ENCODE results near the gene PCDHGC4. TPM values are rescaled to one million over a fixed set of nuclear protein-coding genes. Genes with fewer than 3 reads are reported as not detected.

Gene PCDHGC4
- total and polyA plus RNA-seq, 2 of the 13 experiments (the other 11 are each of a cell fraction or from before 2014, with no cell fraction given) = 0.07 TPM; not detected in 1

GRCh38 chr5:141513627-141514329, 28.9 kb downstream of the PCDHGC4 start:
- ATAC-seq (no peak), DNase-seq (ENCODE audit: low spot score) (no peak), FAIRE-seq (no peak)
- H3K9ac ChIP-seq (ENCODE audit: insufficient read depth, low read depth, low read length) = no peak overlapping the region
- in situ Hi-C loops (cut with HindIII; ENCODE audit: extremely low pct_ligation_motif_present, low pct_unique_long_range_greater_than_20kb) (no loop called here), intact Hi-C loops (cut with micrococcal nuclease; ENCODE audit: unreplicated experiment) (no loop called here)
- H3K36me3 ChIP-seq (replicated peaks in 1 of 2; ENCODE audit: control insufficient read depth in 1 of 2, insufficient read depth in 2 of 2, low read length in 2 of 2) = peaks cover 12 to 44% of the 10 kb centered on the region in 2 experiments; a peak in 4 of 5 replicates
- ChIA-PET CTCF (ENCODE audit: low intra/inter-chr PET ratio, low total read pairs) (interaction anchor here (3.2 kb wide), 1 partner anchor 11 kb away, joined by 13 read pairs; no protein-coding TSS in a partner anchor), POLR2A (no interaction called here)
- H3K9me3 ChIP-seq (ENCODE audit: low read length) = no peaks in the 10 kb centered on the region
- H3K4me2 ChIP-seq (ENCODE audit: low read depth, low read length) = no peak overlapping the region
- H3K4me1 ChIP-seq (ENCODE audit: insufficient read depth, low read length) = peaks cover 6% of the 10 kb centered on the region; the same call in 1 of the 2 replicates
- no TSS peak for BruUV-seq (replicated peaks)
- H3K27me3 ChIP-seq (ENCODE audit: control insufficient read depth in 1 of 2, insufficient read depth in 2 of 2, low read length in 2 of 2) = no peaks in the 10 kb centered on the region
- H3K79me2 ChIP-seq (ENCODE audit: insufficient read depth, low read length) = no peaks in the 10 kb centered on the region
- H3K4me3 ChIP-seq (replicated peaks in 1 of 3; ENCODE audit: insufficient read depth in 1 of 3, low read depth in 2 of 3, low read length in 3 of 3) = no peak overlapping the region
- TF ChIP-seq HNRNPH1 (optimal IDR thresholded peaks at IDR 0.05; ENCODE audit: low read depth, low read length) (no peak), AGO2 (optimal IDR thresholded peaks at IDR 0.05; ENCODE audit: low read depth, low read length) (peak; percentile 58)
- no peak overlapping the region for H2AFZ ChIP-seq (ENCODE audit: low read length)
- WGBS (ENCODE audit: low lambda C conversion rate) = 95% methylated on average over 22 of the region's 29 CpGs
- no peaks in the 10 kb centered on the region for H4K20me1 ChIP-seq (ENCODE audit: insufficient read depth, low read length)
- no peak overlapping the region for H3K27ac ChIP-seq (ENCODE audit: extremely low read length, insufficient read depth, low read length)

DNA sequence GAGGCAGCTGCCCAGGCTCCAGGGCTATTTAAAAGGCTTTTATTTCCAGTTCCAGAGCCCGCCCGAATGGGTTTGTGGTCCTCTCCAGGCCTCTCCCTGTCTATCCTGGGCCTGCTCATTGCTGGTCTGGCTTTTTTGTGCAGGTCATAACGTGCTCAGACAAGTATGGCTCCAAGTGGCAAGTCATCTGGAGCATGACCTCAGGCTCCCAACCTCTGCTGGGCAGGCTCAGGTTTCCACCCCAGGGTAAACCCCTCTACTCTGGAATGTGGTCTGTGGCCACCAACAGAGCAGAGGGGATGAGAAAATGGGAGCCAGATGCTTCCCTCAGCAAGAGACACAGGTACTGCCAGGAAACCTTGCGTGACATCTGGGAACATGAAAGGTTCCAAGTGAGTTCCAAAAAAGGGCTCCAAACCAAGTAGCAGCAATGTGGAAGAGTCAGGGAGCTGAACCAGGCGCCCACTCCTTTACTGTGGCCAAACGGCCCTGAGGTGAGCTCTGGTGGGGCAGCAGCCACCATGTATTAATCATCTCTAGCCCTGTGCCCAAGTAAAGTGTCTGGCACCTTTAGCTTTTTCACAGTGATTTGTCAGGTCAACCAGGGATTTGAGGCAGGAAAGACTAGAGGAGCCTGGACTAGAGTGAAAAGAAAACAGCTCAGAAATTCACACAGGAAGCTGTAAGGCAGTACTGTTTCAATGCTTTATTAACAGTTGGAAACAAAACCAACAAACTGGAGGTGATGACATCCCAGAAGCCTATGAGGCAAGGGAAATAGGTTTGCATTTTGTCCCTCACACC, 29.7 kb downstream of the PCDHGC4 start:
- no peak for FAIRE-seq

More for the DNA sequence above, 29.7 kb downstream of the PCDHGC4 start:
- H3K4me3 ChIP-seq (replicated peaks in 1 of 3; ENCODE audit: insufficient read depth in 1 of 3, low read depth in 2 of 3, low read length in 3 of 3) = no peak overlapping the region
- no peaks in the 10 kb centered on the region for H3K27me3 ChIP-seq (ENCODE audit: control insufficient read depth in 1 of 2, insufficient read depth in 2 of 2, low read length in 2 of 2)
- no peaks in the 10 kb centered on the region for H4K20me1 ChIP-seq (ENCODE audit: insufficient read depth, low read length)
- intact Hi-C loops (cut with micrococcal nuclease; ENCODE audit: unreplicated experiment) = no loop called here
- 91% methylated on average over 6 of the region's 6 CpGs for WGBS (ENCODE audit: low lambda C conversion rate)
- ChIA-PET CTCF (ENCODE audit: low intra/inter-chr PET ratio, low total read pairs) (no interaction called here), POLR2A (no interaction called here)
- H3K27ac ChIP-seq (ENCODE audit: extremely low read length, insufficient read depth, low read length) = no peak overlapping the region
- no peaks in the 10 kb centered on the region; the same call in 1 of the 2 replicates for H3K4me1 ChIP-seq (ENCODE audit: insufficient read depth, low read length)
- TF ChIP-seq ZNF776 (CRISPR knock-in tag; IDR thresholded peaks at IDR 0.05) (no peak), WIZ (CRISPR knock-in tag; IDR thresholded peaks at IDR 0.05) (no peak), DRAP1 (CRISPR knock-in tag; IDR thresholded peaks at IDR 0.05) (no peak), HOMEZ (CRISPR knock-in tag; IDR thresholded peaks at IDR 0.05; ENCODE audit: low read depth) (no peak)
- TF ChIP-seq, protein P1, sequence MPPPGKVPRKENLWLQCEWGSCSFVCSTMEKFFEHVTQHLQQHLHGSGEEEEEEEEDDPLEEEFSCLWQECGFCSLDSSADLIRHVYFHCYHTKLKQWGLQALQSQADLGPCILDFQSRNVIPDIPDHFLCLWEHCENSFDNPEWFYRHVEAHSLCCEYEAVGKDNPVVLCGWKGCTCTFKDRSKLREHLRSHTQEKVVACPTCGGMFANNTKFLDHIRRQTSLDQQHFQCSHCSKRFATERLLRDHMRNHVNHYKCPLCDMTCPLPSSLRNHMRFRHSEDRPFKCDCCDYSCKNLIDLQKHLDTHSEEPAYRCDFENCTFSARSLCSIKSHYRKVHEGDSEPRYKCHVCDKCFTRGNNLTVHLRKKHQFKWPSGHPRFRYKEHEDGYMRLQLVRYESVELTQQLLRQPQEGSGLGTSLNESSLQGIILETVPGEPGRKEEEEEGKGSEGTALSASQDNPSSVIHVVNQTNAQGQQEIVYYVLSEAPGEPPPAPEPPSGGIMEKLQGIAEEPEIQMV (CRISPR knock-in tag; IDR thresholded peaks at IDR 0.05; ENCODE audit: low read depth) = no peak
- H3K36me3 ChIP-seq (replicated peaks in 1 of 2; ENCODE audit: control insufficient read depth in 1 of 2, insufficient read depth in 2 of 2, low read length in 2 of 2) = peaks cover 12 to 52% of the 10 kb centered on the region in 2 experiments
- no TSS peak for BruUV-seq (replicated peaks)
- H3K4me2 ChIP-seq (ENCODE audit: low read depth, low read length) = no peak overlapping the region
- no peaks in the 10 kb centered on the region for H3K9me3 ChIP-seq (ENCODE audit: low read length)
- no peak overlapping the region for H2AFZ ChIP-seq (ENCODE audit: low read length)
- H3K79me2 ChIP-seq (ENCODE audit: insufficient read depth, low read length) = no peaks in the 10 kb centered on the region
- no peak for DNase-seq (ENCODE audit: low spot score)
- no peak for ATAC-seq
- in situ Hi-C loops (cut with HindIII; ENCODE audit: extremely low pct_ligation_motif_present, low pct_unique_long_range_greater_than_20kb) = no loop called here
- no peak overlapping the region for H3K9ac ChIP-seq (ENCODE audit: insufficient read depth, low read depth, low read length)

Data from HepG2 (cell line).